Effector CD8-positive, alpha-beta T cell (primary cell): ENCODE results near the gene CROCC2.

Experiments
- DNase-seq: peaks from one replicate; lab custom pipeline; 2025; lab: John Stamatoyannopoulos, UW

The CROCC2 gene

GRCh38 chr2:240875228-240876034 is 30.7 kb upstream of the CROCC2 start:
- DNase-seq: no peak

GRCh38 chr2:240876035-240876474 is 30.1 kb upstream of the CROCC2 start:
- no peak for DNase-seq

GRCh38 chr2:240876475-240877251 is 29.5 kb upstream of the CROCC2 start:
- no peak for DNase-seq

- DNase-seq: no peak
Measured at GRCh38 chr2:240877460-240878340, 28.4 kb upstream of the CROCC2 start.

- no peak for DNase-seq
Measured at GRCh38 chr2:240878341-240878936, 27.7 kb upstream of the CROCC2 start.

- DNase-seq: no peak
Measured at GRCh38 chr2:240879105-240879504, 27.0 kb upstream of the CROCC2 start.

GRCh38 chr2:240881913-240882312 is 24.2 kb upstream of the CROCC2 start:
- no peak for DNase-seq

GRCh38 chr2:240884221-240884620 is 21.9 kb upstream of the CROCC2 start:
- DNase-seq: no peak

- DNase-seq: no peak
Measured at GRCh38 chr2:240884745-240885144, 21.4 kb upstream of the CROCC2 start.

- no peak for DNase-seq
Measured at GRCh38 chr2:240885566-240885965, 20.6 kb upstream of the CROCC2 start.

- no peak for DNase-seq
Measured at GRCh38 chr2:240886023-240886565, 20.0 kb upstream of the CROCC2 start.

- no peak for DNase-seq
Measured at GRCh38 chr2:240886678-240887609, 19.2 kb upstream of the CROCC2 start.

GRCh38 chr2:240887631-240888030 is 18.5 kb upstream of the CROCC2 start:
- DNase-seq: no peak

- DNase-seq: no peak
Measured at GRCh38 chr2:240888130-240888889, 17.8 kb upstream of the CROCC2 start.

- no peak for DNase-seq
Measured at GRCh38 chr2:240888890-240889573, 17.1 kb upstream of the CROCC2 start.

- DNase-seq: no peak
Measured at GRCh38 chr2:240889601-240890560, 16.3 kb upstream of the CROCC2 start.

- DNase-seq: no peak
Measured at GRCh38 chr2:240890691-240891090, 15.4 kb upstream of the CROCC2 start.
